ENCODE data around the gene COMTD1. TPM values are rescaled to one million over a fixed set of nuclear protein-coding genes. Genes with fewer than 3 reads are reported as not detected.

COMTD1 gene
- total and polyA plus RNA-seq, 2 of the 4 experiments (the other 2 are of a cell fraction), result 1.6 to 6.4 TPM

DNA sequence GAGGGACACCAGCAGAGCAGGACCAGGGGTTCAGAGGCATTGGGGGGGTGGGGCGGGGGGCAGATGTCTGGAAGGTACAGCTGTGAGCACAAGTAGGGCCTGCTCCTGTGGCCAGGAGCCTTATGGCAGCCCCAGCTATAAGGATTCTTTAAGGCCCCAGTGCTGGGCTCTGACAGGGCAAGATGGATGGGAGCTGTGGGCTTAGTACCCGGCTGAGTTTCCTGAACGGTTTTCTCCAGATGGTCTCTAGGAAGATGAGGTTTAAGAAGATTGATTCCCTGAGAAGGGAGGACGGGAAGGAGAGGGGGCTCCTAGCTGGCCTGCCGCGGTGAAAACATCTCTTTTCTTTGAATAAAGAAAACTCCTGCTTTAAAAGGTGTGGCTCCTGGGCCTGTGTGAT lies 30.1 kb upstream of the COMTD1 start:
- no peak overlapping the region for H3K9ac ChIP-seq (ENCODE audit: low read depth, low read length)
- H3K9me1 ChIP-seq (ENCODE audit: insufficient read depth, low read length), result peaks cover 10% of the 10 kb centered on the region
- H2BK5ac ChIP-seq (ENCODE audit: low read depth, low read length, poor library complexity, severe bottlenecking), result peak overlapping the region; percentile 46
- H3K9me3 ChIP-seq (ENCODE audit: control insufficient read depth, insufficient read depth, low read length), result peaks cover 5% of the 10 kb centered on the region
- H3K56ac ChIP-seq (ENCODE audit: extremely low read depth, insufficient read depth, low read length), result no peak overlapping the region
- no peaks in the 10 kb centered on the region for H4K20me1 ChIP-seq (ENCODE audit: insufficient read depth, low read length)
- H3K4me1 ChIP-seq (ENCODE audit: control insufficient read depth, insufficient read depth, low read length), result peaks cover 11% of the 10 kb centered on the region
- dilution Hi-C loops (cut with HindIII; ENCODE audit: low sequenced_read_pairs, unreplicated experiment), result no loop called here
- 100% methylated on average over 1 of the region's 6 CpGs; no CpG with 5 or more reads in 1 of the 2 experiments for WGBS, 2 experiments (ENCODE audit: extremely low coverage in 2 of 2, insufficient read length in 1 of 2)
- H3K23ac ChIP-seq (ENCODE audit: low read depth, low read length), result no peak overlapping the region
- TF ChIP-seq CEBPB (IDR thresholded peaks at IDR 0.05; ENCODE audit: low read depth, low read length) (no peak), CHD1 (IDR thresholded peaks at IDR 0.05; ENCODE audit: low read depth, low read length) (no peak), POLR2A (IDR thresholded peaks at IDR 0.05; ENCODE audit: low read depth, low read length) (no peak)
- TF ChIP-seq, protein P1, sequence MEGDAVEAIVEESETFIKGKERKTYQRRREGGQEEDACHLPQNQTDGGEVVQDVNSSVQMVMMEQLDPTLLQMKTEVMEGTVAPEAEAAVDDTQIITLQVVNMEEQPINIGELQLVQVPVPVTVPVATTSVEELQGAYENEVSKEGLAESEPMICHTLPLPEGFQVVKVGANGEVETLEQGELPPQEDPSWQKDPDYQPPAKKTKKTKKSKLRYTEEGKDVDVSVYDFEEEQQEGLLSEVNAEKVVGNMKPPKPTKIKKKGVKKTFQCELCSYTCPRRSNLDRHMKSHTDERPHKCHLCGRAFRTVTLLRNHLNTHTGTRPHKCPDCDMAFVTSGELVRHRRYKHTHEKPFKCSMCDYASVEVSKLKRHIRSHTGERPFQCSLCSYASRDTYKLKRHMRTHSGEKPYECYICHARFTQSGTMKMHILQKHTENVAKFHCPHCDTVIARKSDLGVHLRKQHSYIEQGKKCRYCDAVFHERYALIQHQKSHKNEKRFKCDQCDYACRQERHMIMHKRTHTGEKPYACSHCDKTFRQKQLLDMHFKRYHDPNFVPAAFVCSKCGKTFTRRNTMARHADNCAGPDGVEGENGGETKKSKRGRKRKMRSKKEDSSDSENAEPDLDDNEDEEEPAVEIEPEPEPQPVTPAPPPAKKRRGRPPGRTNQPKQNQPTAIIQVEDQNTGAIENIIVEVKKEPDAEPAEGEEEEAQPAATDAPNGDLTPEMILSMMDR (conservative IDR thresholded peaks at IDR 0.05; ENCODE audit: low read depth, low read length), result no peak
- no peaks in the 10 kb centered on the region for H3K36me3 ChIP-seq (ENCODE audit: control insufficient read depth, insufficient read depth, low read length)
- peak overlapping the region; percentile 43; the same call in 1 of the 2 replicates for H3K4ac ChIP-seq (ENCODE audit: low read depth, low read length)
- H4K5ac ChIP-seq (ENCODE audit: low read depth, low read length), result no peak overlapping the region; the same call in 1 of the 2 replicates
- H3K27me3 ChIP-seq (ENCODE audit: control insufficient read depth, insufficient read depth, low read length), result no peaks in the 10 kb centered on the region
- peak overlapping the region; percentile 39 for H2AK9ac ChIP-seq (replicated peaks; ENCODE audit: low read depth, low read length, poor library complexity)
- 0 out of 2 replicates have a peak overlapping the region, but pooled peaks have one; percentile 55 for H2BK20ac ChIP-seq (ENCODE audit: low read depth, low read length)
- no peak overlapping the region for H3K14ac ChIP-seq (replicated peaks; ENCODE audit: low read depth, low read length)
- intact Hi-C loops (cut with micrococcal nuclease), result no loop called here
- in situ Hi-C loops (cut with MboI; ENCODE audit: low sequenced_read_pairs), result no loop called here
- H3K27ac ChIP-seq (ENCODE audit: insufficient read depth, low read length), result no peak overlapping the region; the same call in 1 of the 2 replicates
- peak overlapping the region; percentile 9 to 45; a peak in 2 of 4 replicates for H4K8ac ChIP-seq (ENCODE audit: low read depth in 2 of 2, low read length in 2 of 2)
- BruUV-seq (replicated peaks), result no TSS peak
- ATAC-seq (ENCODE audit: low read depth) (no peak), DNase-seq (no peak)
- POLR2A ChIA-PET (ENCODE audit: unreplicated experiment), result no interaction called here
- no peak overlapping the region for H3K4me2 ChIP-seq (ENCODE audit: low read depth, low read length)
- no peak overlapping the region; the same call in 1 of the 2 replicates for H3K18ac ChIP-seq (ENCODE audit: low read depth, low read length)
- no peak overlapping the region for H3K4me3 ChIP-seq (ENCODE audit: insufficient read depth, low read depth, low read length)
- CTCF ChIA-PET, result no interaction called here
- peak overlapping the region; percentile 52 for H2BK120ac ChIP-seq (ENCODE audit: low read depth, low read length)
- peak overlapping the region; percentile 93 for H2AK5ac ChIP-seq (ENCODE audit: low read depth, low read length)
- H3K79me1 ChIP-seq (ENCODE audit: low read depth in 1 of 2, low read length in 2 of 2), result no peaks in the 10 kb centered on the region
- H2BK15ac ChIP-seq (ENCODE audit: low read depth, low read length), result peak overlapping the region; percentile 92; the same call in 1 of the 3 replicates
- H4K91ac ChIP-seq (ENCODE audit: insufficient read depth, low read depth, low read length), result peak overlapping the region; percentile 70
- H2AFZ ChIP-seq (replicated peaks; ENCODE audit: low read length, poor library complexity), result peak overlapping the region; percentile 73

Measured in IMR-90 (cell line).